ENCODE results near the gene MRPS7. TPM values are rescaled to one million over a fixed set of nuclear protein-coding genes. Genes with fewer than 3 reads are reported as not detected.
A peak's percentile ranks its signal among the peaks of the same experiment; 100 is the strongest.

MRPS7 gene
- total and polyA plus RNA-seq, 9 of the 15 experiments (the other 6 are each of a cell fraction or from before 2014, with no cell fraction given), result 107 to 244 (median 132) TPM

DNA sequence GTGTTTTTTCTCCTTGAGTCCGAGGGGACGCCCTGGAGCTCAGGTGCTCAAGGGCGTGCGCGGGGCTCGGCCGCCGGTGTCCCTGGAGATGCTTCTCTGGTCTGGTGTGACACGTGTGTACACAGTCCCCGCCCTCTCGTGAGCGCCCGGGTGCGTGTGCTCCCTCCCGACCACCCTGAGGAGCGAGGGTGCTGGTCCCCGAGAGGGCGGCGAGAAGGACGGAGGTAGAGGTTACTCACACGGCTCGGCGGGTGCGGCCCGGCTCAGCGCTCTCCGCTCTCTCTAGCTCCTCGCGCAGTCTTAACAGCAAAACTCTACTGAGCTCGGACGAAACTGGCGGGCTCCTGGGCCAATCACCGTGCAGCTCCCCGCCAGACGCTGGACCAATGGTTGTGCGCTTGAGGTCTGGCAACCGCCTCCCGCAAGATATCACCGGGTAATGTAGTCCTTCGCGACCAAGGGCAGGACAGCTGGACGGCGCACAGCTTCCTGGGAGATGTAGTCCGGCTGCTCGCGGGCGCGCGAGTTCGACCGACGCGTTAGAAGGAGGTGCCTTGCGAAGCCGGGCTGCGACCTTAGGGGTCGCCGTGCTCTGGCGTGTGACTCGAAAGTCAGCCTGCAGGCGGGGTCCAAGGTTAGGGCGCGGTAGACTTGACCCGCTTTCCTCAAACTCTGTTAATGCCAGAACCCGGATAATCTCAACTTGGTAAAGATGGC is 27.6 kb downstream of the MRPS7 start, which contains the start of gene SLC25A19 (continued):
- TF ChIP-seq ZBTB2 (IDR thresholded peaks at IDR 0.05) (no peak; the same call in 1 of the 2 replicates), RBM17 (IDR thresholded peaks at IDR 0.05; ENCODE audit: borderline replicate concordance, low read depth, low read length) (no peak), ZNF384 (IDR thresholded peaks at IDR 0.05; ENCODE audit: low read depth, low read length) (peak; percentile 20; the same call in 1 of the 2 replicates), MYBL2 (IDR thresholded peaks at IDR 0.05; ENCODE audit: low read depth) (no peak), MYBL2 (CRISPR knock-in tag; IDR thresholded peaks at IDR 0.05; ENCODE audit: borderline replicate concordance) (no peak), SP2 (IDR thresholded peaks at IDR 0.05; ENCODE audit: extremely low read depth, low read depth, low read length, poor library complexity, severe bottlenecking) (peak; percentile 85), ZEB2 (IDR thresholded peaks at IDR 0.05) (peak; percentile 68; the same call in 1 of the 2 replicates), SMAD2 (IDR thresholded peaks at IDR 0.05; ENCODE audit: low read depth, low read length) (no peak), CCNT2 (IDR thresholded peaks at IDR 0.05; ENCODE audit: borderline replicate concordance, extremely low read depth, insufficient read length, low read depth, low read length) (peak; percentile 70), ZNF592 (IDR thresholded peaks at IDR 0.05) (no peak), PURB (CRISPR knock-in tag; IDR thresholded peaks at IDR 0.05; ENCODE audit: low read depth) (no peak)

Data from K562 (cell line).